BE2C (cell line): ENCODE data around the gene GNB1.

Experiments
- DNase-seq: peaks from one replicate; pipeline ENCODE4 v3.0.0-alpha.2; 2020
- H3K27me3 ChIP-seq: fragments of 250-450 bp; sonication (Bioruptor Pico); 2 replicates; pipeline ENCODE4 v1.5.1; 2020; ENCODE audit warnings: mild to moderate bottlenecking
- H3K36me3 ChIP-seq: fragments of 250-450 bp; sonication (Bioruptor Pico); 2 replicates; pipeline ENCODE4 v1.5.1; 2020; ENCODE audit warnings: mild to moderate bottlenecking
- H3K4me1 ChIP-seq: fragments of 250-450 bp; sonication (Bioruptor Pico); 2 replicates; pipeline ENCODE4 v1.5.1; 2020
- H3K4me3 ChIP-seq: 2 replicates; pipeline ENCODE4 v1.5.1; 2011; ENCODE audit warnings: low read depth, low read length
- H3K9me3 ChIP-seq: fragments of 250-450 bp; sonication (Bioruptor Pico); 2 replicates; pipeline ENCODE4 v1.5.1; 2020
- CTCF ChIP-seq: IDR thresholded peaks from 2 replicates; pipeline ENCODE4 v1.5.1; 2012; ENCODE audit warnings: mild to moderate bottlenecking, low read depth, low read length

Gene GNB1

GRCh38 chr1:1777950-1778662 lies 112.8 kb downstream of the GNB1 start, which contains the start of gene NADK:
NADK (minus strand) TSS chr1:1778470; CDS start chr1:1765406, 13,064 bp downstream.
- no peak for TF ChIP-seq CTCF
- Histone ChIP-seq H3K36me3 (peaks cover 20% of the 10 kb centered on the region), H3K4me3 (peak within 1 kb of the TSS; percentile 86), H3K27me3 (no peaks in the 10 kb centered on the region), H3K9me3 (no peaks in the 10 kb centered on the region), H3K4me1 (peaks cover 22% of the 10 kb centered on the region)
- DNase-seq, result peak; percentile 84

GRCh38 chr1:1777583-1777899 lies 113.3 kb downstream of the GNB1 start:
- TF ChIP-seq CTCF, result no peak
- Histone ChIP-seq H3K4me3 (peak overlapping the region; percentile 86), H3K36me3 (peaks cover 24% of the 10 kb centered on the region), H3K27me3 (no peaks in the 10 kb centered on the region), H3K4me1 (peaks cover 22% of the 10 kb centered on the region), H3K9me3 (no peaks in the 10 kb centered on the region)
- no peak for DNase-seq

- no peaks in the 10 kb centered on the region for H3K9me3 ChIP-seq
- TF ChIP-seq CTCF, result no peak
- DNase-seq, result no peak
- H3K4me1 ChIP-seq, result peaks cover 22% of the 10 kb centered on the region
- peak overlapping the region; percentile 86 for H3K4me3 ChIP-seq
- peaks cover 26% of the 10 kb centered on the region for H3K36me3 ChIP-seq
- H3K27me3 ChIP-seq, result no peaks in the 10 kb centered on the region
Observed at GRCh38 chr1:1776672-1777582, 114.0 kb downstream of the GNB1 start.

GRCh38 chr1:1775327-1776226 lies 115.3 kb downstream of the GNB1 start:
- no peak for DNase-seq
- H3K4me1 ChIP-seq, result peaks cover 12% of the 10 kb centered on the region; the same call in 1 of the 2 replicates
- no peak for TF ChIP-seq CTCF
- H3K36me3 ChIP-seq, result peaks cover 36% of the 10 kb centered on the region
- peak overlapping the region; percentile 16; the same call in 1 of the 2 replicates for H3K4me3 ChIP-seq
- H3K27me3 ChIP-seq, result no peaks in the 10 kb centered on the region
- peaks cover 3% of the 10 kb centered on the region for H3K9me3 ChIP-seq

- H3K27me3 ChIP-seq, result no peaks in the 10 kb centered on the region
- no peak for DNase-seq
- no peak overlapping the region for H3K4me3 ChIP-seq
- TF ChIP-seq CTCF, result no peak
- peaks cover 3% of the 10 kb centered on the region for H3K9me3 ChIP-seq
- peaks cover 6% of the 10 kb centered on the region; the same call in 1 of the 2 replicates for H3K4me1 ChIP-seq
- peaks cover 49% of the 10 kb centered on the region for H3K36me3 ChIP-seq
Observed at GRCh38 chr1:1773874-1774273, 117.0 kb downstream of the GNB1 start.
